Measurements from ENCODE around the gene NIPAL1. TPM values are rescaled to one million over a fixed set of nuclear protein-coding genes. Genes with fewer than 3 reads are reported as not detected.
A peak's percentile ranks its signal among the peaks of the same experiment; 100 is the strongest.

The NIPAL1 gene
- polyA plus RNA-seq, 1 donor from 2014 or later, result not detected

- H3K36me3 Mint-ChIP-seq, result no peaks in the 10 kb centered on the region
- peaks cover 10 to 28% (median 25%) of the 10 kb centered on the region in 3 donors for H3K4me1 Mint-ChIP-seq
- no peaks in the 10 kb centered on the region for H3K9me3 Mint-ChIP-seq
- H3K27me3 Mint-ChIP-seq, result peaks cover 2% of the 10 kb centered on the region
- H3K4me3 Mint-ChIP-seq, result no peak overlapping the region
- peak overlapping the region in 1 of 3 donors; percentile 26 for H3K27ac Mint-ChIP-seq
Observed at GRCh38 chr4:48035952-48036351, 19.4 kb downstream of the NIPAL1 start.

GRCh38 chr4:48037117-48037462 lies 20.5 kb downstream of the NIPAL1 start:
- no peaks in the 10 kb centered on the region for H3K36me3 Mint-ChIP-seq

GRCh38 chr4:48038666-48039065 lies 22.1 kb downstream of the NIPAL1 start:
- no peak overlapping the region for H3K4me3 Mint-ChIP-seq
- H3K27ac Mint-ChIP-seq, result no peak overlapping the region
- H3K36me3 Mint-ChIP-seq, result no peaks in the 10 kb centered on the region
- no peaks in the 10 kb centered on the region for H3K9me3 Mint-ChIP-seq
- H3K4me1 Mint-ChIP-seq, result peaks cover 10 to 43% (median 40%) of the 10 kb centered on the region in 3 donors
- peaks cover 25% of the 10 kb centered on the region for H3K27me3 Mint-ChIP-seq

More at GRCh38 chr4:48037117-48037462, 20.5 kb downstream of the NIPAL1 start:
- no peaks in the 10 kb centered on the region for H3K9me3 Mint-ChIP-seq
- peak overlapping the region in 2 of 4 donors; percentile 72 to 79 for H3K4me3 Mint-ChIP-seq
- H3K27me3 Mint-ChIP-seq, result peaks cover 10% of the 10 kb centered on the region
- peaks cover 10 to 33% (median 30%) of the 10 kb centered on the region in 3 donors for H3K4me1 Mint-ChIP-seq
- peak overlapping the region in 2 of 3 donors; percentile 12 to 26 for H3K27ac Mint-ChIP-seq

GRCh38 chr4:48039561-48039960 lies 23.0 kb downstream of the NIPAL1 start:
- peaks cover 33% of the 10 kb centered on the region for H3K27me3 Mint-ChIP-seq
- H3K4me3 Mint-ChIP-seq, result no peak overlapping the region
- no peaks in the 10 kb centered on the region for H3K36me3 Mint-ChIP-seq
- peaks cover 8 to 44% (median 40%) of the 10 kb centered on the region in 3 donors for H3K4me1 Mint-ChIP-seq
- no peaks in the 10 kb centered on the region for H3K9me3 Mint-ChIP-seq
- H3K27ac Mint-ChIP-seq, result no peak overlapping the region

GRCh38 chr4:48041535-48042137 lies 25.1 kb downstream of the NIPAL1 start:
- Mint-ChIP-seq H3K27me3 (peaks cover 50% of the 10 kb centered on the region), H3K27ac (no peak overlapping the region), H3K4me1 (peaks cover 10 to 37% (median 34%) of the 10 kb centered on the region in 3 donors), H3K9me3 (no peaks in the 10 kb centered on the region), H3K36me3 (no peaks in the 10 kb centered on the region), H3K4me3 (no peak overlapping the region)

- H3K27me3 Mint-ChIP-seq, result peaks cover 54% of the 10 kb centered on the region
- no peak overlapping the region for H3K27ac Mint-ChIP-seq
- peaks cover 11 to 43% (median 42%) of the 10 kb centered on the region in 3 donors for H3K4me1 Mint-ChIP-seq
- no peaks in the 10 kb centered on the region for H3K9me3 Mint-ChIP-seq
- H3K4me3 Mint-ChIP-seq, result no peak overlapping the region
- no peaks in the 10 kb centered on the region for H3K36me3 Mint-ChIP-seq
Observed at GRCh38 chr4:48042979-48043461, 26.4 kb downstream of the NIPAL1 start.

- Mint-ChIP-seq H3K4me3 (no peak overlapping the region), H3K4me1 (peaks cover 14 to 47% (median 44%) of the 10 kb centered on the region in 3 donors), H3K9me3 (no peaks in the 10 kb centered on the region), H3K27me3 (peaks cover 54% of the 10 kb centered on the region), H3K36me3 (no peaks in the 10 kb centered on the region), H3K27ac (no peak overlapping the region)
Observed at GRCh38 chr4:48043504-48043903, 26.9 kb downstream of the NIPAL1 start.

GRCh38 chr4:48044298-48044697 lies 27.7 kb downstream of the NIPAL1 start:
- Mint-ChIP-seq H3K4me3 (no peak overlapping the region), H3K27me3 (peaks cover 55% of the 10 kb centered on the region), H3K9me3 (no peaks in the 10 kb centered on the region), H3K27ac (no peak overlapping the region), H3K4me1 (peaks cover 17 to 47% (median 44%) of the 10 kb centered on the region in 3 donors), H3K36me3 (no peaks in the 10 kb centered on the region)

- Mint-ChIP-seq H3K27me3 (peaks cover 65% of the 10 kb centered on the region), H3K4me3 (peak overlapping the region in 1 of 4 donors; percentile 35), H3K9me3 (no peaks in the 10 kb centered on the region), H3K27ac (no peak overlapping the region), H3K4me1 (peaks cover 19 to 49% (median 47%) of the 10 kb centered on the region in 3 donors), H3K36me3 (no peaks in the 10 kb centered on the region)
Observed at GRCh38 chr4:48046059-48046458, 29.5 kb downstream of the NIPAL1 start.

GRCh38 chr4:48047421-48047844 lies 30.9 kb downstream of the NIPAL1 start:
- H3K27ac Mint-ChIP-seq, result peak overlapping the region in 1 of 3 donors; percentile 65
- peak overlapping the region in 3 of 4 donors; percentile 1 to 85 (median 80) for H3K4me3 Mint-ChIP-seq
- peaks cover 59% of the 10 kb centered on the region for H3K27me3 Mint-ChIP-seq
- no peaks in the 10 kb centered on the region for H3K36me3 Mint-ChIP-seq
- peaks cover 19 to 44% (median 42%) of the 10 kb centered on the region in 3 donors for H3K4me1 Mint-ChIP-seq
- no peaks in the 10 kb centered on the region for H3K9me3 Mint-ChIP-seq

- H3K27me3 Mint-ChIP-seq, result peaks cover 54% of the 10 kb centered on the region
- no peak overlapping the region for H3K27ac Mint-ChIP-seq
- H3K4me1 Mint-ChIP-seq, result peaks cover 19 to 39% (median 37%) of the 10 kb centered on the region in 3 donors
- H3K9me3 Mint-ChIP-seq, result no peaks in the 10 kb centered on the region
- peak overlapping the region in 1 of 4 donors; percentile 19 for H3K4me3 Mint-ChIP-seq
- no peaks in the 10 kb centered on the region for H3K36me3 Mint-ChIP-seq
Observed at GRCh38 chr4:48047896-48048295, 31.3 kb downstream of the NIPAL1 start.

GRCh38 chr4:48049483-48049882 lies 32.9 kb downstream of the NIPAL1 start:
- H3K4me1 Mint-ChIP-seq, result peaks cover 19 to 30% (median 27%) of the 10 kb centered on the region in 3 donors
- H3K27me3 Mint-ChIP-seq, result peaks cover 39% of the 10 kb centered on the region
- no peaks in the 10 kb centered on the region for H3K36me3 Mint-ChIP-seq
- no peaks in the 10 kb centered on the region for H3K9me3 Mint-ChIP-seq
- no peak overlapping the region for H3K4me3 Mint-ChIP-seq
- no peak overlapping the region for H3K27ac Mint-ChIP-seq

- no peak overlapping the region for H3K27ac Mint-ChIP-seq
- H3K27me3 Mint-ChIP-seq, result peaks cover 25% of the 10 kb centered on the region
- no peaks in the 10 kb centered on the region for H3K36me3 Mint-ChIP-seq
- no peak overlapping the region for H3K4me3 Mint-ChIP-seq
- no peaks in the 10 kb centered on the region for H3K9me3 Mint-ChIP-seq
- peaks cover 17 to 26% (median 21%) of the 10 kb centered on the region in 3 donors for H3K4me1 Mint-ChIP-seq
Observed at GRCh38 chr4:48051078-48051477, 34.5 kb downstream of the NIPAL1 start.

- Mint-ChIP-seq H3K27ac (no peak overlapping the region), H3K27me3 (peaks cover 11% of the 10 kb centered on the region), H3K4me1 (no peaks in the 10 kb centered on the region), H3K36me3 (peaks cover 2% of the 10 kb centered on the region), H3K9me3 (peaks cover 1 to 7% (median 2%) of the 10 kb centered on the region in 3 donors), H3K4me3 (no peak overlapping the region)
Observed at GRCh38 chr4:48058617-48059530, 42.3 kb downstream of the NIPAL1 start.

GRCh38 chr4:48064349-48064748 lies 47.8 kb downstream of the NIPAL1 start:
- H3K4me1 Mint-ChIP-seq, result peaks cover 0 to 1% (median 0%) of the 10 kb centered on the region in 3 donors
- H3K4me3 Mint-ChIP-seq, result no peak overlapping the region
- H3K9me3 Mint-ChIP-seq, result peaks cover 1 to 7% (median 2%) of the 10 kb centered on the region in 3 donors
- peaks cover 4% of the 10 kb centered on the region for H3K27me3 Mint-ChIP-seq
- H3K27ac Mint-ChIP-seq, result no peak overlapping the region
- peaks cover 2% of the 10 kb centered on the region for H3K36me3 Mint-ChIP-seq

All from IgD-negative memory B cell (primary cell).